HepG2 (cell line): ENCODE results near the gene ASCC3. TPM values are rescaled to one million over a fixed set of nuclear protein-coding genes. Genes with fewer than 3 reads are reported as not detected.

Experiments
- ATAC-seq: fragments of 200-7000 bp; cut with Tn5 transposase; 3 replicates; pipeline ENCODE4 v1.9.1; 2020; ENCODE audit warnings: mild to moderate bottlenecking, moderate library complexity
- BruUV-seq: library from RNA; stranded (reverse); fragments of 400-500 nt; replicated peaks from 2 replicates; lab custom pipeline; 2021; lab: Mats Ljungman, UMichigan
- CTCF ChIA-PET: fragments of 300-600 bp; formaldehyde crosslinking; extraction: SDS; loops from one replicate; lab custom pipeline; 2021; ENCODE audit warnings: low total read pairs, inconsistent platforms, low intra/inter-chr PET ratio; lab: Yijun Ruan, JAX
- POLR2A ChIA-PET: fragments of 350-600 bp; sonication (Branson Sonifier 250); formaldehyde crosslinking; loops from one replicate; lab custom pipeline; 2020; ENCODE audit warnings: antibody characterized with exemption, inconsistent platforms; lab: Yijun Ruan, JAX
- DNase-seq: peaks from one replicate; pipeline ENCODE4 v3.0.0-alpha.2; 2015; ENCODE audit warnings: low spot score
- FAIRE-seq: peaks from 3 replicates; lab custom pipeline; 2011; peaks lifted over from hg19 to GRCh38; lab: Jason Lieb, UNC
- H2AFZ ChIP-seq: one replicate; pipeline ENCODE4 v1.6.1; 2011; ENCODE audit warnings: low read length, inconsistent platforms
- H3K27ac ChIP-seq: fragments of 300-600 bp; 3 replicates; pipeline ENCODE4 v1.8.0; 2011; ENCODE audit warnings: mixed run types, mild to moderate bottlenecking, mixed read lengths, low read length, inconsistent platforms; ENCODE audit not compliant: insufficient read depth; ENCODE audit errors: extremely low read length
- H3K27me3 ChIP-seq, 2 experiments: fragments of 200-600 bp in 1 of 2; 2 replicates in 1 of 2; 3 replicates in 1 of 2; pipeline versions ENCODE4 v1.6.0 to v1.8.0; 2011; ENCODE audit warnings: low read length in 2 of 2, mild to moderate bottlenecking in 2 of 2, moderate library complexity in 2 of 2, inconsistent platforms in 1 of 2; ENCODE audit not compliant: insufficient read depth in 2 of 2, control insufficient read depth in 1 of 2
- H3K36me3 ChIP-seq, 2 experiments: fragments of 200-600 bp in 1 of 2; replicated peaks in 1 of 2; 2 replicates in 1 of 2; 3 replicates in 1 of 2; pipeline versions ENCODE4 v1.5.1 to v1.8.0; 2011; ENCODE audit warnings: low read length in 2 of 2, inconsistent platforms in 1 of 2; ENCODE audit not compliant: insufficient read depth in 2 of 2, control insufficient read depth in 1 of 2
- H3K4me1 ChIP-seq: 2 replicates; pipeline ENCODE4 v1.5.1; 2012; ENCODE audit warnings: low read length, inconsistent platforms; ENCODE audit not compliant: insufficient read depth
- H3K4me2 ChIP-seq: 2 replicates; pipeline ENCODE4 v1.6.0; 2011; ENCODE audit warnings: low read depth, low read length, inconsistent platforms
- H3K4me3 ChIP-seq, 3 experiments: fragments of 200-600 bp in 1 of 3; sonication (generic), shearing (Covaris generic) in 1 of 3; replicated peaks in 1 of 3; 2 replicates each; pipeline ENCODE4 v1.5.1; 2011 to 2016; ENCODE audit warnings: low read length in 3 of 3, inconsistent platforms in 2 of 3, low read depth in 2 of 3, mild to moderate bottlenecking in 2 of 3, control low read depth in 1 of 3, mixed read lengths in 1 of 3; ENCODE audit not compliant: insufficient read depth in 1 of 3
- H3K79me2 ChIP-seq: one replicate; pipeline ENCODE4 v1.6.1; 2011; ENCODE audit warnings: low read length, inconsistent platforms; ENCODE audit not compliant: insufficient read depth
- H3K9ac ChIP-seq: 2 replicates; pipeline ENCODE4 v1.6.0; 2011; ENCODE audit warnings: mild to moderate bottlenecking, low read depth, low read length, inconsistent platforms; ENCODE audit not compliant: insufficient read depth
- H3K9me3 ChIP-seq: 2 replicates; pipeline ENCODE4 v1.5.1; 2012; ENCODE audit warnings: mild to moderate bottlenecking, low read length
- H4K20me1 ChIP-seq: 2 replicates; pipeline ENCODE4 v1.6.0; 2011; ENCODE audit warnings: inconsistent platforms, mild to moderate bottlenecking, low read length, moderate library complexity; ENCODE audit not compliant: insufficient read depth
- CEBPB ChIP-seq: IDR thresholded peaks from 2 replicates; pipeline ENCODE4 v1.6.1; 2011; ENCODE audit warnings: low read depth, low read length, improper control_type of control experiment, borderline replicate concordance
- CEBPG ChIP-seq: IDR thresholded peaks from 2 replicates; pipeline ENCODE4 v1.6.1; 2016
- FOXA1 ChIP-seq, 2 experiments: fragments of 450-650 bp in 1 of 2; sonication (generic) in 1 of 2; formaldehyde crosslinking in 1 of 2; IDR thresholded peaks; 2 replicates each; pipeline versions ENCODE4 v1.4.0 to v1.6.1; 2016 to 2020; ENCODE audit warnings: missing genetic modification reagents in 1 of 2
- KLF6 ChIP-seq: IDR thresholded peaks from 2 replicates; pipeline ENCODE4 v1.8.0; 2016; ENCODE audit warnings: missing biosample characterization, missing genetic modification reagents
- MLLT10 ChIP-seq: sonication (generic); formaldehyde crosslinking; IDR thresholded peaks from 2 replicates; pipeline ENCODE4 v1.4.0; 2020; ENCODE audit warnings: missing genetic modification reagents
- ZNF143 ChIP-seq: sonication (generic); formaldehyde crosslinking; IDR thresholded peaks from 2 replicates; pipeline ENCODE4 v1.4.0; 2020; ENCODE audit warnings: missing genetic modification reagents
- ZNF292 ChIP-seq: sonication (generic); formaldehyde crosslinking; IDR thresholded peaks from 2 replicates; pipeline ENCODE4 v1.8.1; 2022; ENCODE audit warnings: mild to moderate bottlenecking, low read depth, missing genetic modification reagents, borderline replicate concordance
- ZNF674 ChIP-seq: sonication (generic); formaldehyde crosslinking; IDR thresholded peaks from 2 replicates; pipeline ENCODE4 v1.5.0; 2020; ENCODE audit warnings: low read depth, mild to moderate bottlenecking, missing genetic modification reagents
- WGBS: methylation state at CpG from one replicate; pipeline ENCODE4 v1.1.6; 2017; ENCODE audit warnings: low lambda C conversion rate; 5-methylcytosine and 5-hydroxymethylcytosine counted together
- in situ Hi-C: cut with HindIII; loops from 2 replicates; pipeline ENCODE4 v1.10.0; 2017; ENCODE audit warnings: low pct_unique_long_range_greater_than_20kb; ENCODE audit not compliant: extremely low pct_ligation_motif_present
- intact Hi-C: fragments of 100-400 bp; cut with micrococcal nuclease; formaldehyde crosslinking; loops from one replicate; pipeline ENCODE4 v1.10.0; 2022; ENCODE audit not compliant: unreplicated experiment
- polyA plus RNA-seq, 8 experiments: library from polyadenylated mRNA; depleted of rRNA in 3 of 8; stranded (reverse) in 7 of 8; unstranded in 1 of 8; fragments of >200 nt; fragmentation: Illumina TruSeq in 4 of 8; extraction: Trizol in 4 of 8; gene quantifications; 2 replicates each; pipeline versions ENCODE4 v1.2.1 to v1.2.3, GENCODE V29; 2011 to 2016; ENCODE audit warnings: low read depth in 4 of 8, missing spikeins in 1 of 8, mixed read lengths in 1 of 8; ENCODE audit not compliant: insufficient read depth in 1 of 8
- total RNA-seq, 5 experiments: library from RNA; depleted of rRNA; stranded (reverse); fragments of >200 nt; fragmentation: Illumina TruSeq; extraction: Trizol; gene quantifications; 2 replicates each; pipeline ENCODE4 v1.2.3, GENCODE V29; 2016; ENCODE audit warnings: low read depth in 1 of 5

The ASCC3 gene
- total and polyA plus RNA-seq, 2 of the 13 experiments (the other 11 are each of a cell fraction or from before 2014, with no cell fraction given) = 23.1 to 55.7 TPM

GRCh38 chr6:100880149-100880852 lies 828 bp downstream of the ASCC3 start:
- WGBS = under 1% methylated on average over 5 of the region's 5 CpGs
- no TSS peak for BruUV-seq
- Histone ChIP-seq H3K4me1 (peaks cover 61% of the 10 kb centered on the region), H3K79me2 (peaks cover 56% of the 10 kb centered on the region), H4K20me1 (peaks cover 14% of the 10 kb centered on the region; the same call in 1 of the 2 replicates), H3K27me3 (peaks cover 0 to 2% of the 10 kb centered on the region in 2 experiments; a peak in 1 of 5 replicates), H3K27ac (peak overlapping the region; percentile 89), H3K4me2 (peak overlapping the region; percentile 86), H3K36me3 (no peaks in the 10 kb centered on the region; a peak in 1 of 5 replicates), H3K9ac (peak overlapping the region; percentile 86), H2AFZ (no peak overlapping the region), H3K4me3 (peak overlapping the region; percentile 89 to 98 (median 93)), H3K9me3 (no peaks in the 10 kb centered on the region)
- ATAC-seq = no peak
- in situ Hi-C loops = no loop called here
- ChIA-PET POLR2A (interaction anchor here (1.0 to 2.2 kb wide), 6 partner anchors 8 to 81 kb away, joined by 3 to 6 read pairs (median 3); no protein-coding TSS in a partner anchor), CTCF (no interaction called here)
- TF ChIP-seq ZNF674 (CRISPR knock-in tag) (no peak), KLF6 (CRISPR knock-in tag) (0 out of 2 replicates have a peak, but pooled peaks have one; percentile 15), CEBPB (peak; percentile 92), MLLT10 (CRISPR knock-in tag) (no peak), FOXA1 (IDR thresholded peaks at IDR 0.05) (no peak), FOXA1 (CRISPR knock-in tag; IDR thresholded peaks at IDR 0.05) (peak; percentile 40; the same call in 1 of the 2 replicates), ZNF143 (CRISPR knock-in tag) (peak; percentile 72; the same call in 1 of the 2 replicates), ZNF292 (CRISPR knock-in tag) (no peak), CEBPG (CRISPR knock-in tag) (peak; percentile 92)
- no peak for FAIRE-seq
- intact Hi-C loops = loop anchor here (2.0 kb wide), 2 partner anchors 18 to 32 kb away; no protein-coding TSS in a partner anchor
- peak; percentile 20 for DNase-seq
